IPS-18a (cell line): ENCODE results near the gene KNCN.

ENCODE experiments used
- H3K27ac ChIP-seq: one replicate; pipeline ENCODE4 v1.5.1; 2013; ENCODE audit warnings: low read length
- H3K27me3 ChIP-seq: one replicate; pipeline ENCODE4 v1.6.1; 2013; ENCODE audit warnings: mild to moderate bottlenecking, low read length; ENCODE audit not compliant: control insufficient read depth, insufficient read depth
- H3K36me3 ChIP-seq: one replicate; pipeline ENCODE4 v1.6.1; 2013; ENCODE audit warnings: low read depth, low read length; ENCODE audit not compliant: control insufficient read depth
- H3K4me1 ChIP-seq: one replicate; pipeline ENCODE4 v1.6.1; 2013; ENCODE audit warnings: low read depth, low read length; ENCODE audit not compliant: control insufficient read depth
- H3K4me3 ChIP-seq: one replicate; pipeline ENCODE4 v1.5.1; 2013; ENCODE audit warnings: low read length
- H3K9ac ChIP-seq: one replicate; pipeline ENCODE4 v1.6.1; 2013; ENCODE audit warnings: mild to moderate bottlenecking, low read length, moderate library complexity
- H3K9me3 ChIP-seq: one replicate; pipeline ENCODE4 v1.6.1; 2013; ENCODE audit warnings: low read depth, low read length; ENCODE audit not compliant: control insufficient read depth

The KNCN gene

GRCh38 chr1:46563341-46563740, 11.9 kb upstream of the KNCN start:
- Histone ChIP-seq H3K9ac (no peak overlapping the region), H3K36me3 (no peaks in the 10 kb centered on the region), H3K9me3 (no peaks in the 10 kb centered on the region), H3K27ac (no peak overlapping the region), H3K4me3 (no peak overlapping the region), H3K27me3 (no peaks in the 10 kb centered on the region), H3K4me1 (no peaks in the 10 kb centered on the region)

GRCh38 chr1:46562498-46562897, 11.1 kb upstream of the KNCN start:
- Histone ChIP-seq H3K27me3 (no peaks in the 10 kb centered on the region), H3K9me3 (no peaks in the 10 kb centered on the region), H3K36me3 (no peaks in the 10 kb centered on the region), H3K9ac (no peak overlapping the region), H3K4me3 (no peak overlapping the region), H3K4me1 (no peaks in the 10 kb centered on the region), H3K27ac (no peak overlapping the region)

DNA sequence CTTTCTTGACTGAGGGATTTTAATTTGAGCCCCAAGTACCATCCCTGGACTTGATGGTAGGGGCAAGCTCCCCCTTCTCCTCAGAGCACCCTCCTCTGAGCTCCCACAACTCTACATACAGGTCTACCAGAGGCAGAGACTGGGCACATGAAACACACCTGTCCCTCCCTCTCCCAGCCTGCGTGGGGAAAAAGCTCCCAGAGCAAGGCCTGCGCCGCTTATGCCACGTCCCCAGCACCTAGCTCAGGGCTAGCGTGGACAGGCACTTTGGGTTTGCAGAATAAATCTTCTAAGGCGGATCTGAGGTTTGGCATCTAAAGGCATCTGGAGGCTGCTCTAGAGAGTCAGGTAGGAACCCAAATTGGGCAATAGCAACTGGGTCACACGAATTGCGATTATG, 7.5 kb upstream of the KNCN start:
- H3K4me1 ChIP-seq: no peaks in the 10 kb centered on the region
- H3K27me3 ChIP-seq: no peaks in the 10 kb centered on the region
- H3K4me3 ChIP-seq: no peak overlapping the region
- no peaks in the 10 kb centered on the region for H3K9me3 ChIP-seq
- no peaks in the 10 kb centered on the region for H3K36me3 ChIP-seq
- H3K27ac ChIP-seq: no peak overlapping the region
- no peak overlapping the region for H3K9ac ChIP-seq

- Histone ChIP-seq H3K9me3 (no peaks in the 10 kb centered on the region), H3K27ac (no peak overlapping the region), H3K27me3 (no peaks in the 10 kb centered on the region), H3K4me3 (no peak overlapping the region), H3K9ac (no peak overlapping the region), H3K4me1 (no peaks in the 10 kb centered on the region), H3K36me3 (no peaks in the 10 kb centered on the region)
These were observed 6.9 kb upstream of the KNCN start for GRCh38 chr1:46558141-46558963.

DNA sequence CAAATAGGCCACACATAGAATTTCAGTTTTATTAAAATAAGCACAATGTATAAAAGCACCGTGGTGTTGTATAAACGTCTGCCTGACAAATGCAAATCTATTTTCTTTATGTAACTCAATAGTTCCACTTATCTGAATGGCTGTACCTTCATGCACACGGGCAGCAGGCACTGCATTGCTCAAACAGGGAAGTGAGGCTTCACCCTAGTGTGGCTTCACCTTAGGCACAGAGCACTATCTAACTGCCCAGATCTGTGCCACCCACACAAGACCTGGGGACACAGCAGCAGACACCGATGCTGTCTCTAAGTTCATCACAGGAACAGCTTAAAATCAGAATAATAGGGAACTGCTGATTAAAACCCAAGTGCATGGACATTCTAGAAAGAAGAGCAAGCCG, 6.0 kb upstream of the KNCN start:
- H3K27ac ChIP-seq: no peak overlapping the region
- no peaks in the 10 kb centered on the region for H3K4me1 ChIP-seq
- H3K4me3 ChIP-seq: no peak overlapping the region
- H3K9me3 ChIP-seq: no peaks in the 10 kb centered on the region
- no peak overlapping the region for H3K9ac ChIP-seq
- H3K27me3 ChIP-seq: no peaks in the 10 kb centered on the region
- H3K36me3 ChIP-seq: no peaks in the 10 kb centered on the region

GRCh38 chr1:46556822-46557221, 5.4 kb upstream of the KNCN start:
- H3K27me3 ChIP-seq: no peaks in the 10 kb centered on the region
- H3K4me1 ChIP-seq: no peaks in the 10 kb centered on the region
- H3K27ac ChIP-seq: no peak overlapping the region
- no peaks in the 10 kb centered on the region for H3K9me3 ChIP-seq
- no peaks in the 10 kb centered on the region for H3K36me3 ChIP-seq
- H3K9ac ChIP-seq: no peak overlapping the region
- no peak overlapping the region for H3K4me3 ChIP-seq

- H3K4me3 ChIP-seq: no peak overlapping the region
- no peaks in the 10 kb centered on the region for H3K9me3 ChIP-seq
- no peaks in the 10 kb centered on the region for H3K27me3 ChIP-seq
- no peaks in the 10 kb centered on the region for H3K4me1 ChIP-seq
- H3K36me3 ChIP-seq: no peaks in the 10 kb centered on the region
- no peak overlapping the region for H3K9ac ChIP-seq
- no peak overlapping the region for H3K27ac ChIP-seq
These were observed 4.6 kb upstream of the KNCN start for GRCh38 chr1:46555826-46556619.

GRCh38 chr1:46554597-46555381, 3.3 kb upstream of the KNCN start:
- Histone ChIP-seq H3K4me3 (no peak overlapping the region), H3K9ac (no peak overlapping the region), H3K4me1 (no peaks in the 10 kb centered on the region), H3K27ac (no peak overlapping the region), H3K9me3 (no peaks in the 10 kb centered on the region), H3K36me3 (no peaks in the 10 kb centered on the region), H3K27me3 (no peaks in the 10 kb centered on the region)

- H3K36me3 ChIP-seq: no peaks in the 10 kb centered on the region
- no peak overlapping the region for H3K9ac ChIP-seq
- no peaks in the 10 kb centered on the region for H3K4me1 ChIP-seq
- H3K27me3 ChIP-seq: no peaks in the 10 kb centered on the region
- no peaks in the 10 kb centered on the region for H3K9me3 ChIP-seq
- no peak overlapping the region for H3K27ac ChIP-seq
- no peak overlapping the region for H3K4me3 ChIP-seq
These were observed 2.8 kb upstream of the KNCN start for GRCh38 chr1:46554236-46554596.

DNA sequence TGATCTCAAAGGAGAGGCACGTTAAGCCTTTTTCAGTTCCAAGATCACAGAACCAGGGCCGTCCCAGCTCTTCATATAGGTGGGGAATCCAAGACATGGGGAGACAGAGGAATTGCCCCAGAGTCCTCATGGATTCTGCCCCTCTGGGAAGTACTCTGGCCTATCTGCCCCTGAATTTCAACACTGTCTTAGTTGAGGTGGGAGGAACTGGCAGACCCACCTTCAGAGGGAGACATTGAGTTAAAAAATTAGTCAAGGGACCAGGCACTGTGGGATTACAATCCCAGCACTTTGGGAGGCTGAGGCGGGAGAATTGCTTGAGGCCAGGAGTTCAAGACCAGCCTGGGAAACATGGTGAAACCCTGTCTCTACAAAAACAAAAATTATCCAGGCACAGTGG, 2.1 kb upstream of the KNCN start:
- no peak overlapping the region for H3K27ac ChIP-seq
- no peaks in the 10 kb centered on the region for H3K36me3 ChIP-seq
- H3K4me3 ChIP-seq: no peak overlapping the region
- no peak overlapping the region for H3K9ac ChIP-seq
- no peaks in the 10 kb centered on the region for H3K4me1 ChIP-seq
- H3K27me3 ChIP-seq: no peaks in the 10 kb centered on the region
- no peaks in the 10 kb centered on the region for H3K9me3 ChIP-seq

GRCh38 chr1:46552357-46553237, 1.1 kb upstream of the KNCN start:
- Histone ChIP-seq H3K9me3 (no peaks in the 10 kb centered on the region), H3K36me3 (no peaks in the 10 kb centered on the region), H3K4me3 (no peak overlapping the region), H3K9ac (no peak overlapping the region), H3K27me3 (no peaks in the 10 kb centered on the region), H3K4me1 (no peaks in the 10 kb centered on the region), H3K27ac (no peak overlapping the region)
